NCI-H1436 treated with DMSO at 0.1 percent for 48 hours (cell line): ENCODE results near the gene CRADD.
"Not testable (repeated sequence)": the region's sequence is repeated elsewhere in the genome, so short reads cannot be mapped to it uniquely, and the experiment has no call there.

Experiments used
- DNase-seq: peaks from one replicate; lab custom pipeline; 2025; lab: John Stamatoyannopoulos, UW

The CRADD gene

GRCh38 chr12:93706824-93707223, 29.6 kb downstream of the CRADD start:
- no peak for DNase-seq

GRCh38 chr12:93707836-93708235, 30.7 kb downstream of the CRADD start:
- no peak for DNase-seq

DNA sequence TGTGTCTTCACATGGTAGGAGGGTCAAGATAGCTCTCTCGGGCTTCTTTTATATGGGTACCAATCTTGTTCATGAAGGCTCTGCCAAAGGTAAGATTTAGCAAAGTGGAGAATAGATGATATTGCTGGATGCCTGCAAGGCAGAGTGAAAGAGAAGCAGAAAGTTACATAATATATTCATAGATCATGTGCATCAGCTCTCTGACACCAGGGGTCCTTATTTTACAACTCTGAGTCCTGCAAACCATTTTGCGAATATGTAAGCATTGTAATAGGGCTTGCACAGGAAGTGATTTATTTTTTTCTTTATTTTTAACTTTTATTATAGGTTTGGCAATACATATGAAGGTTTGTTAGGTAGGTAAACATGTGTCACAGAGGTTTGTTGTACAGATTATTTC, 31.8 kb downstream of the CRADD start:
- no peak for DNase-seq

GRCh38 chr12:93709386-93709785, 32.2 kb downstream of the CRADD start:
- no peak for DNase-seq

DNA sequence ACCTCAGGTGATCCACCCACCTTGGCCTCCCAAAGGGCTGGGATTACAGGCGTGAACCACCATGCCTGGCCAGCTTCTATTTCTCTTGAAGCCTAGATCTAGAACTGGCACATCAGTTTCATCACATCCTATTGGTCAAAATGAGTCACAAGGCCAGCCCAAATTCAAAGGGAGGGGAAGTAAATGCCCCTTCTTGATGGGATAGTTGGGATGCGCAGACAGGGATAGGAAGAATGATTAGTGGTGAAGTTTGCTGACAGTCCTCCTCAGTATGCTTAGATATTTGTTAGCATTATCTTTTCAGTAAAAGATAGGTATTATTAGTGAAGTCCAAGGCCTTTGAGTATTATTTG, 33.4 kb downstream of the CRADD start:
- no peak for DNase-seq

GRCh38 chr12:93711502-93711901, 34.3 kb downstream of the CRADD start:
- not testable (repeated sequence) for DNase-seq

DNA sequence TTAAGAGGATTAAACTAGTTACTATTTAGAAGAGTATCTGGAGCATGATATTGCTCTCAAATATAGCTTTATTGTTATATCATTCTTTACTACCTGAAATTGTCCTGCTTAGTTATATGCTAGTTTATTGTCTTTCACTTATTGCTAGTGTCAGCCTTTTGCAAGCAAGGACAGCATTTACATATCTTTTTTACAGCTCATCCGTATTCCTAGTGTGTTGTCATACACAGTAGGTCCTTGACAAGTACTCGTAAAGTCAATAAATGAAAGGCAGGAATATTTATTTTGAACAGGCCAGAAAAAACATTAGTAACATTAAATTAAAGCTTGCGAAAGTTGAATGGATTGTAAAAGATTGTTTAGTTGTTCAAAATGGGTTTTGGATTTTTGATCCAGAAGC, 35.0 kb downstream of the CRADD start:
- no peak for DNase-seq

GRCh38 chr12:93713060-93713459, 35.9 kb downstream of the CRADD start:
- DNase-seq: no peak

- DNase-seq: no peak
Measured at GRCh38 chr12:93713800-93714199, 36.6 kb downstream of the CRADD start.

DNA sequence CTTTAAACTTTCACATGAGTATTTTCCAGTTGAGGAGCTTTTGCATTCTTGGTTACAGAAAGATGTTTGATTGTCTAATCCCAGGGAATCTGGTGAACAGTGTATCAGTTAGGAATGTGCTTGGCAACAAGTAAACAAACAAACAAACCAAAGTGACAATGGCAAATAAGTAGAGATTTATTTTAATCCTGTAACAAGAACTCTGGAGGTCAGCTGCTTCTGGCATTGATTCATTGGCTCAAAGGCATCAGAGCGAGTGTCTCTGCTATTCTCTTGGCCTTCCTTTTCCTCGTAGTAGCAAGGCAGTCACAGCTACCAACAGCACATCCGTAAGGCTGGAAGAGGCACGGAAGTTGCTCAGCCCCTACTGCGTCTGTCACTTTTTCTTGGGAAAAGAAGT, 37.2 kb downstream of the CRADD start:
- no peak for DNase-seq

DNA sequence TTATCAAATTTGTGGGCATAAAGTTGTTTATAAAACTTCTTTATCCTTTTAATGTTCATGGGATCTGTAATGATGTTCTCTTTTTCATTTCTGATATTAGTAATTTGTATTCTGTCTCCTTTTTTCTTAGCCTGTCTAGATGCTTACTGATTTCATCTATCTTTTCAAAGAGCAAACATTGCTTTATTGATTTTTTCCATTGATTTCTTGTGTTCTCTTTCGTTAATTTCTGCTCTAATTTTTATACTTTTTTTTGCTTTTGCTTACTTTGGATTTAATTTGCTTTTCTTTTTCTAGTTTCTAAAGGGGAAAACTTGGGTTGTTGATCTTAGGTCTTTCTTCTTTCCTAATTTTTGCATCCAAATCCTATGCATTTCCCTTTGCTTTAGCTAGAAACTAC, 42.5 kb downstream of the CRADD start:
- DNase-seq: no peak

DNA sequence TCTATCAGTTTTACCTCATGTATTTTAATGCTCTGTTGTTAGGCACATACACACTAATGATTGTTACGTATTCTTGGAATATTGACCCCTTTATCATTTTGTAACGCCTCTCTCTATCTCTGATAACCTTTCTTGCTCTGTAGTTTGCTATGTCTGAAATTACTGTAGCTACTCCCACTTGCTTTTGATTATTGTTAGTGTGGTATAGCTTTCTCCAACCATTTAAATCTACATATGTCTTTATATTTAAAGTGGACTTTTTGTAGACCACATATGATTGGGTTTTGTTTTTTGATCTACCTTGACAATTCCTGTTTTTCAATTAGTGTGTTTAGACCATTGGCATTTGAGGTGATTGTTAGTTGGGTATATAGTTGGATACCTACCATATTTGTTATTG, 43.4 kb downstream of the CRADD start:
- no peak for DNase-seq

DNA sequence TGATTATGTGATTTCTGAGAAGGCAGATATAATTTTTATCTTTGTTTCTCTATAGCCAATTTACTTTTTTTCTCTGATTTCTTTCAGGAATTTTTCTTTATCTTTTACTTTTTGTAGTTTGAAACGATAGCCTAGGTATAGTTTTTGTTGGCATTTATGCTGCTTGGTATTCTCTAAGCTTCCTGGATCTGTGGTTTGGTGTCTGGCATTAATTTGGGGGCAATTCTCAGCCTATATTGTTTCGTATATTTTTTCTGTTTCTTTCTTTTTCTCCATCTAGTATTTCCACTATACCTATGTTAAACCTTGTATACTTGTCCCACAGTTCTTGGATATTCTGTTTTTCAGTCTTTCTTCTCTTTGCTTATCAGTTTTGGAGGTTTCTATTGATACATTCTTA, 45.0 kb downstream of the CRADD start:
- DNase-seq: no peak

DNA sequence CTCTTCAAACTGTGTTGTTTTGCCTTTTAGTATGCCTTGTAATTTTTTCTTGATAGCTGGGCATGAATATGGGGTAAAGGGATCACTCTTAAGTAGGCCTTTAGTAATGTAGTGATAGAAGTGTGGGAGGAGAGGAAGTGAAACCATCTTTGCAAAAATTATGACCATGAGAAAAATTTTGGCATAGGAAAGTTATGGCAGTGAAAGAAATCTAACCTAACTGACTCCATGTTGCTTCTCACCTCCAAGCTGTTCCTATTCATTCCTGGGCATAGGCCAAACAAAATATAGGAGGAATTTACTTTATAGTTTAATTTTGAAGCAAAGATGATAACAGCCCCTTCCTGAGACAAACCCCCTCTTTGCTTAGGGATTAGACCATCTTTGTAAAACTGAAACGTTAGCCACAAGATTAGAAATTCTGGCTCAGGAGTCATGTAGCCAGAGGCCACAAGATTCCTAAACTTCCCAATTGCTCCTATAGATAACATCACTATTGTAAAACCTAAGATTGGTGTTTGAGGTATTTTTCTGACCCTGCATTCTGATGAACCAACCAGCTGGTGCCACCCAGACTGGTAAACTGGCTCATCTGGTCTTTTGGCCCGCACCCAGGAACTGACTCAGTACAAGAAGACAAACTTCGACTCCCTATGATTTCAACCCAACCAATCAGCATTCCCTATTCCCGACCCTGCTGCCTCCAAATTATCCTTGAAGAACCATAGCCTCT, 45.8 kb downstream of the CRADD start:
- no peak for DNase-seq

DNA sequence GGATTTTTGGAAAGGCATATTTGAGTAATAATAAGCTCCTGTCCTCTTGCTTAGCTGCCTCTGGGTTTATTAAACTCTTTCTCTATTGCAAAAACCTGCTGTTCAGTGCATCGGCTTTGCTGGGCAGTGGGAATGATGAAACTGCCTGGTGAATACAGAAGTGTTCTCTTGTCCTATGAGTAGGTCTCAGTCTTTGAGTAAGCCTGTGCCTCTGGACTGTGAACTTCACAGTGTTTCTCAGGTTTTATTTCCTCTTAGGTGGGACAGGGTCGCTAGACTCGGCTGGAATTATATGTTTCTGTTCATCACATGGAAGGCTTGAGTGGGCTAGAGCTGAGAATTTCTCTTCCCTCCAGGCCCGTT, 46.4 kb downstream of the CRADD start:
- DNase-seq: no peak

- DNase-seq: no peak
Measured at GRCh38 chr12:93725531-93725930, 48.4 kb downstream of the CRADD start.

- no peak for DNase-seq
Measured at GRCh38 chr12:93727195-93727811, 50.1 kb downstream of the CRADD start.

DNA sequence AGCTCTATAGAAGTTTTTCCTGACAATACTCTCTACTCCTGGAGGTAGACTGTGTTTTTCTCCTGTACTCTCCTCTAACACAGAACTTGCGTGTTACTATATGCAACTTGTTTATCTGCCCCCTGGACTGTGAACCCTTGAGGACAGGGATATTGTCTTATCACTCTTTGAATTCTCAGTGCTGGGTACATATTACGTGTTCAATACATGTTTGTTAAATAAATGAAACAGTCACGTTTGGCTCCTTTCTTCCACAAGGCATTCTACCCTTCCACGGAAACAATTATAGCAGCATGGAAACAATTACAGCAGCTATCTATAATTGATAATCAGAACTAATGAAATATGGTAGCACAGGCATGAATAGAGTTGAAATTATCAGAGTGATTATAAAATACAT, 50.7 kb downstream of the CRADD start:
- DNase-seq: no peak

DNA sequence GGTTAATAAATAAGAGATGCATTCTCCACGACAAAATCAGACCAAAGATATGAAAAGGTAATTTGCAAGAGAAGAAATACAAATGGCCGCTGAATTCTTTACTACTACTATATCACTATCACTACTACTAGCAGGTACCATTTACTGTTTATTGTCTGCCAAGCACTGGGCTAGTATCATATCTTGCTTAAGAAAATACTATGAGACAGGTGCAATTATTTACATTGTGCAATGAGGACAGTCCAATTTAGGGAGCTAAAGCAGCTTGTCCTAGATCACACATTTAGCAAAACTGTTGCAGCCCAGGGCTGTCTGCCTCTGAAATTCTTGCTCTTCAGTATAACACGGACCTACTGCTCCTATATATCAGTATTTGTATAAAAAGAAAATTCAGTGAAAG, 52.8 kb downstream of the CRADD start:
- DNase-seq: no peak

GRCh38 chr12:93733358-93733757, 56.2 kb downstream of the CRADD start:
- DNase-seq: no peak

GRCh38 chr12:93733928-93734327, 56.8 kb downstream of the CRADD start:
- no peak for DNase-seq

- DNase-seq: no peak
Measured at GRCh38 chr12:93734784-93735183, 57.6 kb downstream of the CRADD start.

- DNase-seq: no peak
Measured at GRCh38 chr12:93736640-93737178, 59.5 kb downstream of the CRADD start.
